COLO829 (cell line): ENCODE measurements around the gene CXCL12.

Source experiments
- DNase-seq: peaks from one replicate; pipeline ENCODE4 v3.0.0; 2012; ENCODE audit warnings: low spot score

CXCL12 gene

DNA sequence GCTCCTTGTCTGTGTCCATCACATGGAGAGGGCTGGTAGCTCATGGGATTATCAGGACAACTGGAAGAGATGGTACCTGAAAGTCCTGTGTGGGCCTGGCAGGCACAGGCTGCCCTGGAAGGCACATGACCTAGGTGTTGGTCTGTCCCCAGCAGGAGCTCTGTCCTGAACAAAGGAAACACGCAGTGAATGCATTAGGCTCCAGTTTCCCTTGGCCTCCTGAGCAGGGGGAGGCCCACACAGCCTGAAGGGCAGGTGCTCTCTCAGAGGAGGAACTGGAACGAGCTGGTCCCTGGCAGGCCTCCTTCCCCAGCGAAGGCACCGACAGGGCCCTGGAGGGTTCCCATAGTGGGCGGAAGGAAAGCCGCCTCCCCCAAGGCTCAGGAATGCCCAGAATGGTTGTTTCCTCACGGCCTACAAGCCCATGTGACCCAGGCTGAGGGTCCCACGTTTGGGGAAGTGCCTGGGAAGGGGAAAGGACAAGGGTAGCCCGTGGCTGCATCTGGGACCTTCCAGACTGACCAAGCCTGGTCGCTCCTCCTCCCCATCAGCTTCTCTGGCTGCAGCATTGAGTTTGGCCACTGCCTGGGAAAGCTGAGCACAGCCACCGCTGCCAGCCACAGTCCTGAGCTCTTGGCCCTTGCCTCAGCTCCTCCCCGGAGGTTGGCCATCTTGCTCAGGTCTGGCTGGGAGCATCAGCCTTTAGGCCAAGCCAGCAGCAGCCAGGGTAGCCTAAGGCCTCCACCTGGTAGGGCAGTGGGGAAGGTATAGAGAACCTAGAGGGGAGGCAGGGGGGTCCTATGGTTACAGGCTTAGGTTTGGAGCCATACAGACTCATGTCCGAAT lies 21.8 kb downstream of the CXCL12 start:
- DNase-seq: no peak

- no peak for DNase-seq
Observed at GRCh38 chr10:44361109-44361508, 23.8 kb downstream of the CXCL12 start.

- no peak for DNase-seq
Observed at GRCh38 chr10:44358080-44358771, 26.7 kb downstream of the CXCL12 start.

- DNase-seq: no peak
Observed at GRCh38 chr10:44357023-44357540, 27.8 kb downstream of the CXCL12 start.

GRCh38 chr10:44356139-44357022 lies 28.5 kb downstream of the CXCL12 start:
- no peak for DNase-seq

GRCh38 chr10:44355630-44356029 lies 29.3 kb downstream of the CXCL12 start:
- DNase-seq: no peak

DNA sequence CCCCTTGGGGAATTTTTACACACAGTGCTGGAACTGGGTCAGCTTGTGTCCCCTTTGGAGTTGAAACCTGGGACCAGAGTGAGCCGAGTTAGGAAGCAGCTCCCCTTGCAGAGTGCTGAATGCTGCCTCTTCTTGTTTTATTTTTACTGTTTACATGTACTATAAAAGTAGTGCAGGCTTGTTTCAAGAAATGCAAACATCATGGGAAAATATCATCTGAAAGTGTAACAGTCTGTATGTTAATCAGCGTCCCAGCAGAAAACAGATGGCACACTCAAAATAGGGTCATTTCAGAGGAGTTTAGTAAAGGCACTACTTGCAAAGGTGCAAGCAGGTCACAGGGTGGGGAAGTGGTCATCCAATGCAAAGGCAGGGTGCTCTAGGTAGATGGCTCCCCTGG lies 30.1 kb downstream of the CXCL12 start:
- DNase-seq: no peak

DNA sequence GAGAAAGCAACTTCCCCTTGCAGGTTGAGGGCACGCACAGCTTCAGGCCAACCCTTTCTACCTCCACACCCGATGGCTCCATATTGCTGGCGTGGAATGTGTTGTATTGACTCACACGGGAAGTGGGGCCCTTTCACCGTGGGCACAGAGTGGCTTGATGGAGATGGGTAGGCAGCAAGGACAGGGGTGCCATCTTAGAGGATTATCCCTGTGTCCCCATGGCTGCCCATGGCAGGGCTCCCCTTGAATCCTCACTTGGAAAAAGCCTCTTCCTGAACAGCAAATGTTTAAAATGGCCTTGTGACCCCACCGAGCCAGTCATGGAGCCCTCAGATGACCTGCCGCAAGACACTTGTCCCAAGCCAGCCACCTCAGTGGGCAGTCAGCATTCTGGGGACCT lies 31.2 kb downstream of the CXCL12 start:
- DNase-seq: no peak

GRCh38 chr10:44353128-44353390 lies 31.8 kb downstream of the CXCL12 start:
- no peak for DNase-seq

GRCh38 chr10:44352316-44353127 lies 32.4 kb downstream of the CXCL12 start:
- no peak for DNase-seq

DNA sequence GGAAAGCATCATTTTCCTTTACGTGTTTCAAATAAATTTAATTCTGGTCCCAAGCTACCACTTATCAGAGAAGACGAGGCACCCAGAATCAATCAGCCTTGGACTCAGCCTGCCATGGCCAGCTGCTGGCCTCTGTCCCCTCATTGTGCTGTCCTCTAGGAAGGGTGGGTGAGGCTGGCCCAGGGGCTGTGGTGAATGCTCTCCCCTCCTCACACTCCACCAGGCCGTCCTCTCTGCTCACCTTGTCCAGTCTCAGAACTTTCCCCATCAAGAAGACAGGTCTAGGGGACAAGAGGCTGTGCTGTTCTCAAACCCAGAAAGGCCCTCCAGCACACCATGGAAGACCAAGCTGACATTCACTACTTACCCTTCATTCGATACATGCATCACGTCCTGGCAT lies 36.4 kb downstream of the CXCL12 start:
- DNase-seq: no peak

DNA sequence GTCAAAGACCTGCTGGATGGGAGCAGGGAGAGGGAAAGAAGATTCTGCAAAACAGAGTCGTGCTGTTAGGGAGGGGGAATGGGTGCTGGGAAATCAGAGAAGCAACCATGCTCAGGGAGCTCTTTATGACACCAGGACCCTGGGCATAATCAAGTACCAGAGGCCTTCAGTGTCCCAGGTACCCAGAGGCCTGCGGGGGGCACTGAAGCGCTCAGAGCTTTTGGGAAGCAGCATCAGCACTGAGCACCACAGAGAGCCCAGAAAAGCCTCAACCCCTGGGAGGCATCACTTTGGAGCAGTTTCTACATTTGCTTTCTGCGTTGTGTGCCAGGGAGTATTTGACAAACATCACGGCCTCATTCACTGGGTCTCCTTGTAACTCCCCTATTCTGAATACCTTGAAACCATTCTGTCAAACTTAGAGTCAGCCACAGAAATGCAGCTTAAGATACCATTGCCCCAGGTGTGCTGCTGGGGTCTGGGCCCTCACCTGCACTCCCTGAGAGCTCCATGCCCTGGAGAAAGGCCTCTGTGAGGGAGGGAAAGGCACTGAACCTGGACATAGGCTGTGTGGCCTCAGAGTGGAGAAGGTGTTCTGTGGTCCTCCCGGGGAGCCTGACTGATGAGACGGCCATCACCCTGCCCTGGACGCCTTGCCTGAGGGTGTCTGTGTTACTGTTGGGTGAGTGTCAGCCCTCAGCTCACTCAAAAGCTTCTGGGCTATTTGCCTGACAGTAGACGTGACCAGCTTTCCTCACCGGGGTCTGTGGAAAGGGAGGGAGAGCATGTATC lies 37.1 kb downstream of the CXCL12 start:
- no peak for DNase-seq

DNA sequence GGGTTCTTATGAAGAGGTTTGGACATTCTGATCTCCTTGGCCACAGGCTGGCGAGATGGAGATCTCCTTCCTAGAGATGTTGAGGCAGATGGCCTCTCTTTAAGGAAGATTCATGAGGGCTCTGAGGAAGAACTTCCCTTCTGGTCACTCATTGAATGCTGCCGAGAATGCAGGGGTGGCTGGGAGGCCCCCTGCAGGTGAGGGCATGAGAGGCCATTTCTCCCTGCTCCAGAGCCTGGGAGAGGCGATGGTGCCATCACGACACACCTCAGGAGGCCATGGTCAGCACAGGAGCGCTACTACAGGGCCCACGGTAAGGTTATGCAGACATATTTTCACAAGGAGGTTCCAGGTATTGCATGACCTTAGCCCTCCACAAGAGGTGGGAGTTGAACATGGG lies 40.2 kb downstream of the CXCL12 start:
- DNase-seq: no peak

GRCh38 chr10:44343843-44344242 lies 41.1 kb downstream of the CXCL12 start:
- no peak for DNase-seq

GRCh38 chr10:44341886-44342285 lies 43.0 kb downstream of the CXCL12 start:
- DNase-seq: no peak

DNA sequence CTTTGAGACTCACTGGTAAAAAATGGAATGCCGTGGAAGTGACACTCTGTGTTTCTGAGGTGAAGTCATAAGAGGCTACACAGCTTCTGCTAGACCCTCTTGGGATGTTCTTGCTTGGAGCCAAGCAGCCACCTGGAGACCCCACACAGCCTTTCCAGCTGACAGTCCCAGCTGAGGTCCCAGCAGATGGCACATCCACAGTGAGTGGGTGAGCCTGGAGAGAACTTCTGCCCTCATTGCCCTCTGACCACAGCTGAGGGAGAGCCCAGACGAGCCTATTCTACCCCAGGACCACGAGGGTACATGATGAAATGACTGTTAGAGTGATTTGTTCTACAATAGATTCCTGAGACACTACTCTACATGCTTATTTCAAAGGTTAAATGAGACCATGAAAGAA lies 44.3 kb downstream of the CXCL12 start:
- no peak for DNase-seq

DNA sequence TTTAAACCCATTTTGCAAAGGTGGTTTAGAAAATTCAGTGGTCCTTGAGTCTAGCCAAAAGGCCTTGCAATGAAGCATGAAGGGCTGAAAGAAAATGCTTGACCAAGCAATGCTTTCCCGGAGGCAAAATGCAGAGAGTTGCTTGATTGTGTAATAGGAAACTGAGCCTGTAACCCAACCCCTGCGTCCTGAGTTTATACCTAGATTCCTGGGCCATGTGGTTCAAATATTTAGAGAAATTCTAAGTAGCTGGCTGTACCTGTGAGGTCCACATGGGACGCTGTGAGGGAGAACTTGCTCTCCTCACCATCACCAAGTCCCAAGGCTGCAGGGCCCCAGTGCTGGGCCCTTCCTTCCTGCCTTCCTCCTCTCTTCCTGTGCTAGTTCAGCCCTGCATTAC lies 45.7 kb downstream of the CXCL12 start:
- no peak for DNase-seq

DNA sequence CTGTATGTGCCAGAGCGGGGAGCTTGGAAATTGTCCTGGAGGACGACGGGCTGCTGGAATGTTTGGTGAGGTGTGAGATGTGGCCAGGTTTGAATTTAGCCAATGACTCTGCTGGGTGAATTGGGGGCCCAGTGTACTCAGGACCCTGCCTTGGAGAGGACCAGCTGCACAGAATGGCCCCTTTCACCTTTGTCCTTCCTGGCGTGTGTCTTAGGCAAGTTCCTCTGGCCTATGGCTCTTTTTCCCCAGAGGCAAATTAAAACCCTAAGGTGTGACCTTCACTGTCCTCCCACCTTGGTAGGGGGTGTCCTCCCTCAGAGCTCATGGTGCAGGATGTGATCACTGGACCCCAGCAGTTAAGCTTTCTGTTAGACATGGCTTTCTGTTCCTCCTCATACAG lies 47.8 kb downstream of the CXCL12 start:
- no peak for DNase-seq

- DNase-seq: no peak
Observed at GRCh38 chr10:44335330-44336021, 49.4 kb downstream of the CXCL12 start.

DNA sequence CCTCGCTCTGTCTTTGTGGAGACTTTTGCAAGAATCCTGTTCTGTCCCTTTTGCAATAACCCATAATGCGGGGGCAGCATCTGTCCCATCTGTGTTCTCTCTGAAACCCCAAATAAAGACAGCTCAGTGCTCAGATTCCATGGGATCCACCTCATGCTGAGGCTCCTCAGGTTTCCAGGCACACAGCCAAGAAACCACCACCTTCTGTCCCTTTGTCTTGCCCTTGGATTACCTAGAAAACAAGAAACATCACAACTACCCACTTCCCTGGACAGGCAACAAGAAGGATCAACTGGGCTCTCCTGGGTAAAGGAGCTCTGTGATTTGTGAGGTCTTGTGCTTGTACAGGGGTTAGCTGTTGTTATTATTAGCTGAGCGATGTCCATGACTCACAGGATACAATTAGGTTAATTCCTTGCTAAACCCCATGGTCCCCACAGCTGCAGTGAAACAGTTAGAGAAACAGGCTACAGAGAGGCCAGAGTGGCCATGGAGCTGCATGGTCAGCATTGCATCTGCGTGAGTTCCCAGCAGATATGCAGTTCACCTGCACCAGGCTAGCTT lies 50.2 kb downstream of the CXCL12 start:
- peak; percentile 18 for DNase-seq
